Left lung (tissue), 10 donors: ENCODE measurements around the gene MON2. TPM values are rescaled to one million over a fixed set of nuclear protein-coding genes. Genes with fewer than 3 reads are reported as not detected.

Experiments used
- ATAC-seq: fragments of 200-7000 bp; cut with Tn5 transposase; one replicate; pipeline ENCODE4 v1.9.1; 2020; ENCODE audit warnings: moderate library complexity
- DNase-seq, 4 donors: peaks; one replicate each; pipeline ENCODE4 v3.0.0-alpha.2; 2013 to 2020
- H3K27ac ChIP-seq, 2 donors: fragments of 200-600 bp; sonication (generic) in 1 of 2; one replicate each; pipeline versions ENCODE4 v1.5.0 to v1.8.0; 2020 to 2021
- H3K27me3 ChIP-seq, 2 donors: fragments of 200-600 bp; sonication (generic) in 1 of 2; one replicate each; pipeline versions ENCODE4 v1.5.0 to v1.8.0; 2020 to 2021
- H3K36me3 ChIP-seq, 2 donors: fragments of 200-600 bp; sonication (generic) in 1 of 2; one replicate each; pipeline versions ENCODE4 v1.5.0 to v1.8.0; 2020 to 2021
- H3K4me1 ChIP-seq, 2 donors: fragments of 200-600 bp; one replicate each; pipeline ENCODE4 v1.8.0; 2021
- H3K4me3 ChIP-seq, 2 donors: fragments of 200-600 bp; sonication (generic) in 1 of 2; one replicate each; pipeline versions ENCODE4 v1.5.0 to v1.8.0; 2020 to 2021; ENCODE audit warnings: mild to moderate bottlenecking in 1 of 2
- H3K9me3 ChIP-seq, 2 donors: fragments of 200-600 bp; sonication (generic) in 1 of 2; one replicate each; pipeline versions ENCODE4 v1.5.0 to v1.8.0; 2020 to 2021
- intact Hi-C, 2 donors: fragments of 100-400 bp; cut with DNase I; formaldehyde crosslinking; loops; one replicate each; pipeline versions ENCODE4 v1.11.2 to v1.14.2; 2022
- polyA plus RNA-seq, 6 donors: library from polyadenylated mRNA; unstranded; fragments of 120-200 nt; gene quantifications; one replicate each; pipeline ENCODE4 v1.2.1, GENCODE V29; 2013; ENCODE audit not compliant: insufficient read length in 6 of 6
- total RNA-seq, 2 donors: library from RNA; stranded (reverse); fragmentation: NEBNext Ultra II Directional; extraction: Animal tissue kit (Norgen Biotek cat#: 25700); gene quantifications; one replicate each; pipeline ENCODE4 v1.2.1, GENCODE V29; 2021
- TF ChIP-seq, protein P1 (sequence below), 2 donors: fragments of 200-600 bp; sonication (generic) in 1 of 2; IDR thresholded peaks; one replicate each; pipeline versions ENCODE4 v1.5.0 to v1.8.0; 2021; ENCODE audit warnings: antibody characterized with exemption in 2 of 2
- donor health status: DM: no; HTN: yes; CAD: no.
- donor health status: DM: no; HTN: no; CAD: no.

MON2 gene
- total and polyA plus RNA-seq, 8 donors: 48.5 to 96.2 (median 79.2) TPM

DNA sequence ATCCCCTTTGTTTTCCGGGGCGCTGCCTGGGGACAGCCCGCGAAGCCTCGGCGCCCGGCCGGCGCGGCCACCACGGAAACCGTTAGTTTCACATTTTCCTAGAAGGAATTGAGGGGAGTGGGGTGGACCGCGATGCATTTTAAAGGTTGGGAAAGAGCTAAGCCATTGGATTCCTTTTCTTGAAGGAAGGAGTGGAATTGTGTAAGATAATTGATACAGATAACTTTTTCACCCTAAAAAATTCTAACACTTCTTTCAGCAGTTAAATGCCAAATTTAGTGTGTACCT, 137.1 kb downstream of the MON2 start:
- TF ChIP-seq, protein P1, sequence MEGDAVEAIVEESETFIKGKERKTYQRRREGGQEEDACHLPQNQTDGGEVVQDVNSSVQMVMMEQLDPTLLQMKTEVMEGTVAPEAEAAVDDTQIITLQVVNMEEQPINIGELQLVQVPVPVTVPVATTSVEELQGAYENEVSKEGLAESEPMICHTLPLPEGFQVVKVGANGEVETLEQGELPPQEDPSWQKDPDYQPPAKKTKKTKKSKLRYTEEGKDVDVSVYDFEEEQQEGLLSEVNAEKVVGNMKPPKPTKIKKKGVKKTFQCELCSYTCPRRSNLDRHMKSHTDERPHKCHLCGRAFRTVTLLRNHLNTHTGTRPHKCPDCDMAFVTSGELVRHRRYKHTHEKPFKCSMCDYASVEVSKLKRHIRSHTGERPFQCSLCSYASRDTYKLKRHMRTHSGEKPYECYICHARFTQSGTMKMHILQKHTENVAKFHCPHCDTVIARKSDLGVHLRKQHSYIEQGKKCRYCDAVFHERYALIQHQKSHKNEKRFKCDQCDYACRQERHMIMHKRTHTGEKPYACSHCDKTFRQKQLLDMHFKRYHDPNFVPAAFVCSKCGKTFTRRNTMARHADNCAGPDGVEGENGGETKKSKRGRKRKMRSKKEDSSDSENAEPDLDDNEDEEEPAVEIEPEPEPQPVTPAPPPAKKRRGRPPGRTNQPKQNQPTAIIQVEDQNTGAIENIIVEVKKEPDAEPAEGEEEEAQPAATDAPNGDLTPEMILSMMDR (IDR thresholded peaks at IDR 0.05): no peak
- Histone ChIP-seq H3K9me3 (no peaks in the 10 kb centered on the region), H3K27ac (peak overlapping the region; percentile 99 to 100), H3K4me3 (peak overlapping the region; percentile 55 to 76), H3K27me3 (no peaks in the 10 kb centered on the region), H3K36me3 (no peaks in the 10 kb centered on the region), H3K4me1 (peaks cover 11 to 38% of the 10 kb centered on the region in 2 donors)
- intact Hi-C loops: no loop called here
- ATAC-seq (no peak), DNase-seq (peak in 1 of 4 donors; percentile 91)

DNA sequence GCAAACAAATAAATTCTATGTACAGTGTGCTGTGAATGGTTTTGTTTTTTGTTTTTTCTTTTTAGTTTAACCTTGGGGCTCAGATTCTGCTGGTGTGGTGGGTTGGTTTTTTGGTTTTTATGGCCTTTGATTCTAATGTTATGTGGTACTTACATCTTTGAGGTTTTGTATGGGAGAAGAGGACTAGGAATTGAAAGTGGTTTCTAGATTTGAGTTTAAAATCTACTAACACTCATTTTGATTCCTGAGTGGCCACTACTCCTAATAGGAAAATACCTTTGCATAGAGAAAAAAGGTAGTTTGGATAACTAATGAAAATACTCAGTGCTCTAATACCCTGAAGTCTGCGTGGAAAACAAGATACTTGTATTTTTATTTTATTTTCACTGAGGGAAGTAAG, 137.7 kb downstream of the MON2 start:
- ATAC-seq: no peak
- no peak for DNase-seq
- TF ChIP-seq, protein P1 (IDR thresholded peaks at IDR 0.05): no peak
- Histone ChIP-seq H3K4me1 (peaks cover 11 to 38% of the 10 kb centered on the region in 2 donors), H3K27ac (peak overlapping the region; percentile 99 to 100), H3K4me3 (peak overlapping the region; percentile 55 to 76), H3K36me3 (no peaks in the 10 kb centered on the region), H3K27me3 (no peaks in the 10 kb centered on the region), H3K9me3 (no peaks in the 10 kb centered on the region)
- intact Hi-C loops: no loop called here

- intact Hi-C loops: no loop called here
- H3K9me3 ChIP-seq: no peaks in the 10 kb centered on the region
- TF ChIP-seq, protein P1 (IDR thresholded peaks at IDR 0.05): no peak
- peak overlapping the region in 1 of 2 donors; percentile 100 for H3K27ac ChIP-seq
- peak overlapping the region; percentile 55 to 76 for H3K4me3 ChIP-seq
- H3K4me1 ChIP-seq: peaks cover 11 to 38% of the 10 kb centered on the region in 2 donors
- no peaks in the 10 kb centered on the region for H3K36me3 ChIP-seq
- H3K27me3 ChIP-seq: no peaks in the 10 kb centered on the region
- no peak for ATAC-seq
- DNase-seq: peak in 2 of 4 donors; percentile 9 to 20
These were observed 138.2 kb downstream of the MON2 start for GRCh38 chr12:62604871-62605270.

DNA sequence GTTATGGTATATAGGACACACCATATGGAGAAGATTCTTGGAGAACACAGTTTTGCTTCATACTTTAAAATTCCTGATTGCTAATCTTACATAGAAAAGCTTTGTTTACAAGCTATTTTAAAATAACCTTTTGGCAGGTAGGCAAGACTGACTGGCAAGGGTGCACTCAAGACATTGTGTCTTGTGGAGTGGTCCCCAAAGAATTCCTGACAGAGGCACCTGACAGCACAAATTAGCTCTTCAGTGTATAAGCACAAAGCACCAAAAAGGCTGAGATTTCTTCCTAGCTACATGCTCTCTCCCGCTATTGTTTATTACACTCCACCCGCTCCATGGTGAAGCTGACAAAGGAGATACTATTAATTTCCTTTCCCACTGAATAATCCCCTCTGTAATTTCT, 139.4 kb downstream of the MON2 start:
- ATAC-seq: no peak
- Histone ChIP-seq H3K27ac (no peak overlapping the region), H3K9me3 (no peaks in the 10 kb centered on the region), H3K4me1 (peaks cover 11 to 38% of the 10 kb centered on the region in 2 donors), H3K4me3 (no peak overlapping the region), H3K36me3 (no peaks in the 10 kb centered on the region), H3K27me3 (no peaks in the 10 kb centered on the region)
- no peak for DNase-seq
- TF ChIP-seq, protein P1 (IDR thresholded peaks at IDR 0.05): no peak
- intact Hi-C loops: no loop called here

GRCh38 chr12:62606654-62607053, 140.0 kb downstream of the MON2 start:
- ATAC-seq (no peak), DNase-seq (no peak)
- no peaks in the 10 kb centered on the region for H3K27me3 ChIP-seq
- H3K4me3 ChIP-seq: no peak overlapping the region
- TF ChIP-seq, protein P1 (IDR thresholded peaks at IDR 0.05): no peak
- H3K4me1 ChIP-seq: peaks cover 9 to 33% of the 10 kb centered on the region in 2 donors
- H3K36me3 ChIP-seq: no peaks in the 10 kb centered on the region
- no peaks in the 10 kb centered on the region for H3K9me3 ChIP-seq
- H3K27ac ChIP-seq: no peak overlapping the region
- intact Hi-C loops: no loop called here
